Keratinocyte (primary cell): ENCODE data around the gene THBD.

Experiments used
- CTCF ChIP-seq, 3 experiments: IDR thresholded peaks in 1 of 3; conservative IDR thresholded peaks in 1 of 3; optimal IDR thresholded peaks in 1 of 3; 2 replicates in 2 of 3; 3 replicates in 1 of 3; pipeline versions ENCODE3 to v1.5.1; 2011; ENCODE audit warnings: low read length in 3 of 3, mild to moderate bottlenecking in 3 of 3, moderate library complexity in 2 of 3, control low read depth in 1 of 3, inconsistent platforms in 1 of 3; ENCODE audit not compliant: insufficient read depth in 2 of 3; ENCODE audit errors: extremely low read depth in 1 of 3
- EZH2 ChIP-seq: IDR thresholded peaks from one replicate; pipeline ENCODE4 v1.6.1; 2012; ENCODE audit warnings: inconsistent platforms, mild to moderate bottlenecking, low read length, moderate library complexity

GRCh38 chr20:23003077-23003635, 46.3 kb downstream of the THBD start:
- TF ChIP-seq CTCF (optimal IDR thresholded peaks at IDR 0.05 in 1 of 3, IDR thresholded peaks at IDR 0.05 in 1 of 3, conservative IDR thresholded peaks at IDR 0.05 in 1 of 3; ENCODE audit: extremely low read depth in 1 of 3, insufficient read depth in 2 of 3, low read length in 3 of 3) (no peak), EZH2 (no peak)
